Activated CD4-positive, CD25-positive, alpha-beta regulatory T cell treated with anti-CD3 and anti-CD28 coated beads, Interleukin-2, amount 50 U/mL, for 24 hours (primary cell): ENCODE results near the gene THEM4.
"Not testable (repeated sequence)": the region's sequence is repeated elsewhere in the genome, so short reads cannot be mapped to it uniquely, and the experiment has no call there.

Source experiments
- ATAC-seq, 2 donors: fragments of 150-1000 bp; cut with Tn5 transposase; one replicate each; pipeline ENCODE4 v1.10.0; 2021; ENCODE audit warnings: mild to moderate bottlenecking in 1 of 2, moderate library complexity in 1 of 2

THEM4 gene

DNA sequence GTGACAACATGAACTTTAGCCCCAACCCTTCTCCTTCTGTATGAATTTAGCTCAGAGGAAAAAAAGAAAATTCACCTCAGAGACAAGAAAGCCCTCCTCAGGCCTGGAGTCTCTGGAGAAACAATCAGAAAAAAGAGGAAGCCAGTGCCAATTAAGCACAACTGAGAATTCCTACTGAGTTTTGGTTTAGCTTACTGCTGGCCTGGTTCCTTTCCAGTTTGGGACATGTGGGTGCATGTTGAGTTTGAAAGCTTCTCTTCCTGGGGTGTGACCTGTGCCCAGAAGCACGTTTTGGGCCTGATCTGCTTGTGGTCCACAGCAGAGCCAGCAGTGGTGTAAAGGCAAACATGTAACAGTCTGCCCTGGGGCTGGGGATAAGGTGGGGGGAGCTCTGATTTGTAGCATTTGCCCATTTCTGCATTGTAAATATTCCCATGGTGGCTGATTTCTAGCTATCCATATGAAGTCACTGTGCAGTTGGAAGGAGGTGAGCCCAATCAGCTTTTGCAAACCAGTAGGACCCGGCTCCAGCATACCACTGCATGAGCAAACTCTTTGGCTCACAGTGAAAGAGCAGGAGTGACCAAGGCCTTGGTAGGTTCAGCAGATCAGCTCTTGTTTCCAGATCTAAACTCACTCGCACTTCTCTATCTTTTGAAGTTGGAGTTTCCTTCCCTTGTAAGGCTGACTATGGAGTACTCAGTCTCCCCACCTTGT lies 51.1 kb downstream of the THEM4 start:
- ATAC-seq = no peak

GRCh38 chr1:151855933-151856332 lies 53.4 kb downstream of the THEM4 start:
- no peak for ATAC-seq

DNA sequence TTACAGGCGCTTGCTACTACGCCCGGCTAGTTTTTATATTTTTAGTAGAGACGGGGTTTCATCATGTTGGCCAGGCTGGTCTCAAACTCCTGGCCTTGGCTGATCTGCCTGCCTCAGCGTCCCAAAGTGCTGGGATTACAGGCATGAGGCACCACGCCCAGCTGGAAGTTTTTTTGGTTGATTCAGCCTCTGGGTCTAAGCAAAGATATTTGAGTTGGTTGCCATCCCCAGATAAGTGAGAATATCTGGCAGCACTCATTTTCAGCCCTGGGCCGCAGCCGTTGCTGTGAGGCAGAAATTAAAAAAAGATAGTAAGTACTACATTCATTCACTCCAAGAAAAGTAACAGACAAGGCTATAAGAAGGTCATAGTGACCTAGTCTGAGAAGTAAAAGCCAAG lies 53.8 kb downstream of the THEM4 start:
- ATAC-seq = not testable (repeated sequence)

DNA sequence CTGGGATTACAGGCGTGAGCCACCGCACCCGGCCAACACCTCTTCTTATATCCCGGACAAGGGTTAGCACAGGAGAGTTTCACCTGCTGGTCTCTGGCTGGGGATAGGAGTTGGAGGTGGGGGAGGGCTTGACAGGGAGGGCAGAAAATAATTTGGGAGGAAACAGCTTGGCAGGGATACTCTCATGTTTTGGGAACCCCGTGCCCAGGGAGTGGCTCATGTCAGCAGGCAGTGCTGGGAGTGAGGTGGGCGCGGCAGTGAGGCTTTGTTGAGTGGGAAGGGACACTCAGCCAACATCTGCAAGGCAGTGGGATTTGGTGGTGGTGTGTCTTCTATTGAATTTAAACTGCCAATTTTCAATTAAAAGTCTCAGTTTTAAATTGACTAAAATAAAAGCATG lies 54.7 kb downstream of the THEM4 start:
- ATAC-seq = no peak

GRCh38 chr1:151853411-151853943 lies 55.8 kb downstream of the THEM4 start, which contains the start of gene THEM5:
Gene THEM5, minus strand, starts transcription at chr1:151853712. Its CDS starts 147 bp downstream, at chr1:151853565.
- ATAC-seq = no peak

- ATAC-seq = no peak
Measured at GRCh38 chr1:151852733-151853132, 56.6 kb downstream of the THEM4 start.

DNA sequence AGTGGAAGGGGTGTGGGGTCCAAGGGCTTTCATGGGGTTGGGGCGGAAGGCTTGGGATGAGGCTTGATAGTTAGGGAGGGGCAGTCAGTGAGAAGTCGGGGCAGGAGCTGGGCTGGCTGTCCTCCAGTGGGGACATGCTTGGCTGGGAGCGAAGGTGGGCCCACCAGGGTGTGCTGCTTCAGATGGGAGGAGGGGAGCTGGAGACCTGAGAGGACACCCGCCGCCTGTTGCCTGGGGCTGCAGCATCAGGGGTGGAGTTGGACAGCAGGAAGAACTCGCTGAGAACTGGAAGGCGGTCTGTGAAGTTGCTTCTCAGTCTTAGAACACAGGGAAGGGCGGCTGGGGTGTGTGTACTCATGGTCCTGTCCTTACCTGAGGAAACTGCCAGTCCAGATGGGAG lies 57.4 kb downstream of the THEM4 start:
- ATAC-seq = no peak

DNA sequence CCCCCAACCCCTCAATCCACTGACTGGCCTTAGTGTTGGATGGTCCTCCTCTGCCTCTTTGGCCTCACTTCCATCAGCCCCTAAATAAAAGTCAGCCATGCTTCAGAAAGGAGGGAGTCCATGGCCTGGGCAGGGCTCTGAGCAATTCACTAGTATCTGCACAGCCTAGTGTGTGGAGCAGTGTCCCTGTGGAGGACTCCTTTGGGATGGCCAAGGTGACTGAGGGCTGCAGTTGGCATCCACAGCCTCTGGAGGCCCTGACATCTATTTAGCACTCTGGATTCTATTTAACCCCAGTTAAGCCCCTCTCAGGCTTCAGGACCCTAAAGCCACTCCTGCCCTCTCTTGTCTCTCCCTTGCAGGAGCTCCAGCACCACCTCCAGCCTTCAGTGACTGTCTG lies 59.4 kb downstream of the THEM4 start:
- ATAC-seq = no peak

DNA sequence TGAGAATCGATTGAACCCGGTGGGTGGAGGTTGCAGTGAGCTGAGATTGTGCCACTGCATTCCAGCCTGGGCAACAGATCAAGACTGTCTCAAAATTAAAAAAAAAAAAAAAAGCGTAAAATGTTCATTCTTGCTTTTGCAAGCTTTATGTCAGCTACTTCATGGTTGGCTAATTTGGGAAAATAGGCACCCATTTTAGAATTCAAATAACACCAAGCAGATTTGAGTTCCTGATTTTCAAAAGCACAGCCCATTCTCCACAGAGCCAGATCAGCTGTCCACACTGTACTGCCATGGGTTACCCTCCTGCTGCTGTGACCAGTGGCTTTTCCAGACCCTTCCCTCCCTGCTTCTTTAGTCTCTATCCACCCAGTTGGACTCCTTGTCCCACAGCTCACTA lies 60.2 kb downstream of the THEM4 start:
- no peak for ATAC-seq

GRCh38 chr1:151847867-151848596 lies 61.3 kb downstream of the THEM4 start:
- no peak for ATAC-seq

DNA sequence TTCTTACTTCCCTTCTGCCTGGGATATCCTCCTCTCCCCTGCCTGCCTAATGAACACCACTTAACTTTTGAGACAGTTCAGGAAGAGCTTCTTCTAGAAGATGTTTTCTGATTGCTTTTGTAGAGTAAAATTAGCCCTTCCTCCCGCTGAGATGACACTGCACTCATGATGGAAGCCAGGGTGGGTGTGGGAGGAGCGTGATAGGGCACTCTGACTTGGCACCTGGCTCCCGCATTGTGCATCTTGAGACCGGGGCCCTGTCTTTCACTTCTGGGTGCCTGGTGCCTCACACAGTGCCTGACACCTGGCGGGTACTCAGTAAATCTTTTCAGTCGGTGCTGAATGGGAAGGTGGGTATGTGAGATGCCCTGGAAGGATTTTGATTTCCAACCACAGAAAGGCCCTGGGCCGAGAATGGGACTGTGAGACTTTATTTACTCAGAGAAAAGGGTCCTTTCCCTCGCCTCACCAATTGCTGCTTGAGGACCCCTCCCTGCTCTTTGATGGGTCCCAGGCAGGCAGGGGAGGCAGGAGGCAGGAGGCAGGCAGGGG lies 62.5 kb downstream of the THEM4 start:
- peak; percentile 23 to 28 for ATAC-seq

DNA sequence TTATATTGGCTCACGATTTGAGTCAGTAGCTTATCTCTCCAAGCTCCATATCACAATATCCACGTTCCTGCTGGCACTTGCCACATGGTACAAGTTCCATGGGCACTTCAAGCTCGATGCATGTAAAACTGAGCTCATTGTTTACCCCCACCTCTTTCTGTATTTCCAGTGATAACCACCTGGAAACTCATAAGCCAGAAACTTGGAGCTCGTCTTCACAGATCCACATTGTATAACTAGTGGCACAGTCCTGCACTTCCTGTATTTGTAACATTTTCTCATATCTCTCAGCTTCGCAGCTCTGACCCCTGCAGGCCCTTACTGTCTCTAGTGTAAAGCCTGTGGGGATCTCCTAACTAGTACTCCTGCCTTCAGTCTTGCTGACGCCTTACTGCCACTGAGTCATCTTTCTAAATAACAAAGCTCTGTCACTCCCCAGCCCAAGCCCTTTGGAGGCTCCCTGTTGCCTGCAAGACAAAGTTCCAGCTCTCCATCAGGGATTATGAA lies 63.2 kb downstream of the THEM4 start:
- ATAC-seq = peak; percentile 59 to 75

DNA sequence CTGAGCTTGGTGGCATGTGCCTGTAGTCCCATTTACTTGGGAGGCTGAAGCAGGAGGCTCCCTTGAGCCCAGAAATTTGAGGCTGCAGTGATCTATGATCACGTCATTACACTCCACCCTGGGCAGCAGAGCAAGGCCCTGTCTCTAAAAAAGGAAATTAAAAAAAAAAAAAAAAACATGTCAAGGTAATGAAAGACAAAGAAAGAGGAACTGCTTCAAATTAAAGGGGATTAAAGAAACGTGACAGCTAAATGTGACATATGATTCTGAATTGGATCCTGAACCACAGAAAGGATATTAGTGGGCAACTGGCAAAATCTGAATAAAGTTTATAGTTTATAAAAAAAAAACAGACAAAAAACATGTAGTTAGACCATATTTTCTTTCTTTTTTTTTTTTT lies 65.9 kb downstream of the THEM4 start:
- ATAC-seq = no peak

GRCh38 chr1:151841141-151841540 lies 68.2 kb downstream of the THEM4 start:
- ATAC-seq = no peak

- ATAC-seq = no peak
Measured at GRCh38 chr1:151840421-151840820, 68.9 kb downstream of the THEM4 start.

GRCh38 chr1:151839457-151840403 lies 69.6 kb downstream of the THEM4 start, which contains the start of gene C2CD4D:
Gene C2CD4D, minus strand, starts transcription at chr1:151839820. Its CDS starts 831 bp downstream, at chr1:151838989.
- ATAC-seq = peak; percentile 74 to 77

- ATAC-seq = no peak
Measured at GRCh38 chr1:151839082-151839412, 70.3 kb downstream of the THEM4 start.

DNA sequence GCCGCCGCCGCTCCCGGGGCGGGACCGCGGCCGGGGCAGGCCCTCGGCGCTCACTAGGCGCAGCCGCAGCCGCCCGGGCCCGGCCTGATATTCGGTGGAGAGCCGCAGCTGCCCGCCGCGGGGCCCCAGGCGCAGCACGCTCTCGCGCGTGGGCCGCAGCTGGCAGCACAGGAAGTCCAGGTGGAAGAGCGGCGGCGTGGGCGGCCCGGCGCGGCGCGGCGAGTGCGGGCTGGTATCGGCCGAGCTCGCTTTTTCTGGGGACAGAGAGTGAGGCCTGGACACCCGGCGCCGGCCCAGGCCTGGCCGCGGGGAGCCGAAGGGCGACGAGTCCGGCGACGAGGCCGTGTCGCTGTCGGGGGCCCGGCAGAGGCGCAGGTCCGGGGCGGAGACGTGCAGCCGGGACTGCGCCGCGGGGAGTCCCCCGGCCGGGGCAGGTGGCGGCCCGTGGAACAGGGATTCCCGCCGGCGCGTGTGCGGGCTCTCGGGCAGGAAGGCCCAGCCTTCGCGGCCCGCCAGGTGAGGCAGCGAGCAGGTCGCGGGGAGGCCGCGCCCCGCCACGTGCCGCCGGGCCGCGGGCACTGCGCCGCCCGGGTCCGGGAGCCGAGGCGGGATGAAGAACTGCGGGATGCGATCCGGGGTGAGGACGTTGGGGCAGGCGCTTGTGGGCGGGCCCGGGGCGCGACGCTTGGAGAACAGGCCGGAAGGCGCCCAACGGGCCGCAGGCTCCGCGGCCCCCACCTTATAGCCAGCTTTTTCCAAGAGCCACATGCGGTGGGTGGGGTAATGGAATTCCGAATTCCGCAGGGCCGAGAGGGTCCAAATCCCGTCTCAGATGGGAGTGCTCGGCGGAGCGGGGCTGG lies 70.9 kb downstream of the THEM4 start:
- peak; percentile 18 to 22 for ATAC-seq

DNA sequence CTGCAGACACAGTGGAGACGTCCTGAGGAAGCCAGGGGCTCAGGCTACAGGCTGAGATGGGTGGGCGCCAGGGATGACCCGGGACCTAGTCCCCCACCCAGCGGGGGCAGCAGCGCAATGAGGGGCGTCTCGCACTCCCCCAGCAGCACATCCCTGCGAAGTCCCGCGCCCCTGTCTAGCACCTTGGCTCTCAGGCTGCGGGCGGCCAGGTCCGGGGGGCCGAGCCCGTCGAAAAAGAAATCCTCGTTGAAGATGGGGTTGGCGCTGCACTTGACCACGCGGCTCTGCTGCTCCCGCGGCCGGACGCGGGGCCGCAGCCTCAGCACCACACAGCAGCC lies 71.5 kb downstream of the THEM4 start:
- ATAC-seq = no peak

- ATAC-seq = peak; percentile 45
Measured at GRCh38 chr1:151837197-151837596, 72.1 kb downstream of the THEM4 start.

GRCh38 chr1:151835596-151835995 lies 73.7 kb downstream of the THEM4 start:
- no peak for ATAC-seq
